ENCODE data around the gene SEMA3D.

Gene SEMA3D

DNA sequence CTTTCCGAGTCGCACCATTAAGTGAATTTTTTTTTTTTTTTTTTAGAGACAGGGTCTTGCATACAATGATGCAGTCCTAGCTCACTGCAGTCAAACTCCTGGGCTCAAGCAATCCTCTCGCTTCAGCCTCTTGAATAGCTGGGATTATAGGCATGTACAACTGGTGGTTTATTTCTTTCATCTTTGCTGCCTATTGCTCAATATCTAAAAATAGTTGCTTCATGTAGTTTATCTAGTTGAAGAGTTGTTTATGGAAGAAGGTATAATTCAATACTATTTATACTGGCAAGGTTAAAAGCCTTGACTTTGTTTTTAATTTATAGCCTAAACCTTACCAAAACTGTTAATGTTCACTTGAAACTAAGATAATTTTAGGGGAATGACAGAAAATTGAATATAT is 66.9 kb downstream of the SEMA3D start:
- DNase-seq: no peak

DNA sequence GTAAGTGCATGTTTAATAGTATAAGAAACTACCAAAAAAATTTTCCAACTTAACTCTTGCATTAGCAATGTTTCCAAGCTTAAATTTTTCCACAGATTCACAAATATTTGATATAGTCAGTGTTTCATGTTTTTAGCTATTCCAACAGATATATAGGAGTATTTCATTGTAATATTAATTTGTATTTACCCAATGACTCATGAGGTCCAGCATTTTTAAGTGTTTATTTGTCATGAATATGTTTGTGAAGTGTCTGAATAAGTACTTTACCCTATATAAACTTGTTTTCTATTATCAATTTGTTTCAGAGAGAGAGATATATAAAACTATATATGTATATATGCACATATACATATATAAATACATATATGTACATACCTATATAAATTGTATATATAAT is 71.0 kb downstream of the SEMA3D start:
- DNase-seq: no peak

GRCh38 chr7:85115006-85115405 is 71.8 kb downstream of the SEMA3D start:
- no peak for DNase-seq

GRCh38 chr7:85114342-85114741 is 72.5 kb downstream of the SEMA3D start:
- DNase-seq: no peak

- no peak for DNase-seq
Measured at GRCh38 chr7:85111761-85112160, 75.1 kb downstream of the SEMA3D start.

- DNase-seq: no peak
Measured at GRCh38 chr7:85106719-85107118, 80.1 kb downstream of the SEMA3D start.

- no peak for DNase-seq
Measured at GRCh38 chr7:85104432-85105205, 82.2 kb downstream of the SEMA3D start.

GRCh38 chr7:85103962-85104361 is 82.9 kb downstream of the SEMA3D start:
- DNase-seq: no peak

DNA sequence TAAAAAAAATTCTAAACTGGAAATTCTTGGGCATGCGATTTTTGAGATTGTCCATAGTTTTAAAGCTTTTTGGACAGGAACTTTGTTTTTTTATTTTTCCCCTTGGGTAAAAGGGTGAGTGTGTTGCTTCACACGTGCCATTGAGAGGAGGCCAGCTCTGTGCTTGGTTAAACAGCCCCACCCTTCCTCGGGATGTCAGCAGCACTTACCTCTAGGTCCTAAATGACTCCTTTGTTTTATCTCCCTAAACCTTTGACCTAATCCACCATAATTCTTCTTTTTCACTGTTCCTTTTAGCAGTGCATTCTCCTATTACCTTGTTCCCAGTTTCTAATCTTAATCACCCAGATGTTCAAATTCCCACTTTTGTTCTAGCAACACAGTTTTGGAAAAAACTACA is 83.5 kb downstream of the SEMA3D start:
- no peak for DNase-seq

DNA sequence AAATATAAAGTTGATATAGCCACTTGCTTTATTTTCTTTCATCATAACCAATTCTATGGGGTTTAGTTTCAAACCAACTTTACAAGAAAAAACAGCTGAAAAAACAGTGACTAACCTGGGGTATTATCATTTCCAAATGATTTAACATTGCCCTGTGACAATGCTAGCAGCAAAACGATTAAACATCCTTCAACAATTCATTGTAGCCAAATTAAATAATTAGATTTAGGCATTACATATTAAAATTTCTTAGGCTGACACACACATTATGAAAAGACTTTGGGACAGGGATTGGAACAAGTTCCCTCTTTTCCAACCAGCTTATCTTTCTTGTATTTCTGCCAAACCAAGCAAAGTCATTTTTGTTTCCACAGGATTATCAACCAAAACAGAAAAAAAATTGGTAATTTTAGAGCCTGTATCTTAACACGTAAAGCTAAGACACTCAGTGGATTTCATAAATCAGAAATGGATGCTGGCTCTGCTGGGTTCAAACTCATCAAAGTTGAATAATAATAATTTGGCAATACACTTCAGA is 84.0 kb downstream of the SEMA3D start:
- DNase-seq: no peak

DNA sequence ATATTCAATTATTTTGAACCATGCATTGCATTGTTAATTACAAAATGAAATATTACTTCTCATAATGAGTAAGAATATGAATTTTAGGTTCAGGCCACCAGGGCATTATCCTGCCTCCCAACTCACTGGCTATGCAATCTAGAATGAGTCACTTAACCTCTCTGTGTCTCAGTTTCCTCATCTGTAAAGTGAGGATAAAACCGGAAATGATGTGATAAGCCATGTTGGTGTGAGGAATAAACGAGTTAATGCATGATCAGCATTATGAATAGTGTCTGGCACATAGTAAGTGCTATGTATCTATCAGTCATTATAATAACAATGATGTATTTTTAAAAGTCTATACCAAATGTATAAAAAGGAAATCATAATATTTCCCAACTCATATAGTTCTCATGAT is 85.5 kb downstream of the SEMA3D start:
- DNase-seq: no peak

DNA sequence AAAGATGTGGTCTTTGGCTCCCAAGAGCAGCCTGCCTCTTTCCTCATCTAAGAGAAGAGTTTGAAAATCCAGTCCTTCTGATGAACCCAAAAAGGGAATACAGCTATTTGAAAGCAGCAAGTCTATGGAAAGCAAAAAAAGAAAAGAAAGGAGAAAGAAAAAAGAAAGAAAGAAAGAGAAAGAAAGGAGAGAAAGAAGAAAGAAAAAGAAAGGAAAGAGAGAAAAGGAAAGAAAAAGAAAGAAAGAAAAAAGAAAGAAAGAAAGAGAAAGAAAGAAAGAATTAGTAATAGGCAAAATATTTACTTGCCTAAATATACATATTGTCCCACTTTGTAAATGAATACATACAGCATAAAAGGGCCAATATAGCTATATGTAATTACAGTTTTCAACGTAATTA is 89.0 kb downstream of the SEMA3D start:
- no peak for DNase-seq

GRCh38 chr7:85095806-85096205 is 91.0 kb downstream of the SEMA3D start:
- DNase-seq: no peak

- no peak for DNase-seq
Measured at GRCh38 chr7:85095366-85095765, 91.5 kb downstream of the SEMA3D start.

DNA sequence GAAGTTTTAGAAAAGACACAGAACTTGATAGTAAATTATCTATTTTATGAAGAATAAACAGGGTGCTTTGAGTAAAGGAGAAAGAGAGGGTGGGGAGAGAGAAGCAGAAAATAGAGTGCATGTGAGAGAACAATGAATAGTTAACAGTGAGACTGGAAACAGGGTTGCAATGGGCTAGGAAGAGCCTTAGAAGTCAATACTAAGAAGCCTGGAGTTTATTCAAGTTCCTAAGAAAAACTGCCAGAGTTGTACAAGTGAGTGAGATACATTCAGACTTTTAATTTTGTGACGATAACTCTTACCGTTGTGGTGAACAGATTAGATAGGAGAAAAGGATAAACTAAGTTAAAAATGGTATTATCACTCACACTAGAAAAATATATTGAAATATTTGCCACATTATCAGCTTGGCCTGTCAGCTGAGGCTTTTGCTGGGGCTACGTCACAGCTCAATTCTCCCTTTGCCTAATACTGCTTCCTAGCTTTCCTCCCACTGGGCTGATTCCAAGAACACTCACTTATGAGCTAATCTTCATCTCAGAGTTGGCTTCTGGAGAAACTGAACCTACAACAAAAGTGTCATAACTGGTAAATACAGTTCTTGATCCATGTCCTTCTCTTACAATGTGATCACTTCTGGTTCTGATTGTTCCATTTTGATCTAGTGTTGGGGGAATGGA is 92.7 kb downstream of the SEMA3D start:
- DNase-seq: no peak

GRCh38 chr7:85091565-85091928 is 95.3 kb downstream of the SEMA3D start:
- no peak for DNase-seq

GRCh38 chr7:85090919-85091564 is 95.8 kb downstream of the SEMA3D start:
- no peak for DNase-seq

DNA sequence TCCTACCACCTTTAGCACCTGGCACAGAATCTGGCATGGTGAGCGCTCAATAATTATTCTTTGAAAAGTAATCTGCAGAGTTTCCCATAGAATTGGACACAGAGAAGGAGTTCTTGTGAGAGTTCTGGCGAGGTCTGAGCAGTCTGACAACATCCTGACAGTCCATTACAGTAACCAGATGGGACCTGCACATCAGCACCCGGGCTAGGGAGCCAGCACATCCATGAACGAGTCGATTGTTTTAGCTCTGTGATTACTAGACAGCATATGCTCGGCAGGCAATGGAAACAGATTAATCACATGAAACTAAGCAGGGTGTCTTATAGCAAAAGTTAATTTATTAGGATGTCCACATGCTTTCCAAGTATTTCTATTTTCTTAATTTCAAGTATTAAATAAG is 96.7 kb downstream of the SEMA3D start:
- DNase-seq: no peak

DNA sequence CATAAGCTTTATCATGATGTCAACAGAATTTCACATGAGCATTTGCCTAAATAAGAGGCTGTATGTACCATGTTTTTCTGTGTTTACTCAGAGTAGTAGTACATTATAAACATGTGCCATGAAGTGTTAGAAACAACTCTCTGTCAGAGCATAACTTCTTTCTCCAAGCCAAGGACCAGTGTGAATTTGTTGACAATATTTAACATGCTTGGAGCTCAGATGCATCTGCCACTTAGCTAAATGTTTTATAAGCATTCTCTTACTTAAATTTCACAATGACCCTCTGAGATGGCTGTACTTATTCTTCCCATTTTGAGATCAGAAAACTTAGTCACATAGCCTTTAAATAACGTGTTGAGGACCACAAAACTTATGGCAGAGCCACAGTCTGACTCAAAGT is 105.0 kb downstream of the SEMA3D start:
- no peak for DNase-seq

DNA sequence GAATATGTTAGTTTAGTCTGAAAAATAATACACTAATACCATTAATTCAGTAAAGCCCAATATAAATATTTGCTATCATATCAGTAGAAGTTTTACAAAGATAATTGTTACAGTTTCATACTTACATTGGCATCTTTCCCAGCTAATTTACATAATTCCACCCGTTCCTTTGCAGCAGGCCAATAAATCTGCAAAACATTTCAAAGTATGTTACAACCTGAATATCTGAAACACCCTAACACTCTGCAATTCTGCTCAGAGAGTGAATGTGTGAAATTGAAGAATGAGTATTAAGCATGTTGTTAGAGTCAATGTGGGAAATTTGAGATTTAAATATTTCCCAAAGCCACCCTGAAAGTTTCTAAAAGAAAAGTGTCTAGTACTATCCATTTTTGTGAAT is 105.5 kb downstream of the SEMA3D start:
- DNase-seq: no peak

DNA sequence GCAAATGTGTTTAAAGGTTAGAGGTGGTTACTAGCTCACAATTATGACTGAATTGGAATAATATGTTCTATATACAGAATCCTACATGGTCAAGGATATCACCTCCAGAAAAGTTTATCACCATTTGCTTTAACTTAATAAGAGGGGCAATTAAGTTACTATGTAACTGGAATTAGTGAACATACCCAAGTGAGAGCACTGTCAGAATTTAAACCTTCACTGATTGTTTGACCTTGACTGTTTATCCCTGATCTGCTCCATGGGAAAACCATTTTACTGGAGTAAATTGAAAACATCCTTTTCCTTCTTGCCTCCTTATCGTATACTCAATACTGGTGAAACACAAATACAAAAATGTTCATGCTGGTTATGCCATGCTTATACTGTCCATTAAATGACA is 107.4 kb downstream of the SEMA3D start:
- no peak for DNase-seq

GRCh38 chr7:85078181-85078580 is 108.7 kb downstream of the SEMA3D start:
- no peak for DNase-seq

DNA sequence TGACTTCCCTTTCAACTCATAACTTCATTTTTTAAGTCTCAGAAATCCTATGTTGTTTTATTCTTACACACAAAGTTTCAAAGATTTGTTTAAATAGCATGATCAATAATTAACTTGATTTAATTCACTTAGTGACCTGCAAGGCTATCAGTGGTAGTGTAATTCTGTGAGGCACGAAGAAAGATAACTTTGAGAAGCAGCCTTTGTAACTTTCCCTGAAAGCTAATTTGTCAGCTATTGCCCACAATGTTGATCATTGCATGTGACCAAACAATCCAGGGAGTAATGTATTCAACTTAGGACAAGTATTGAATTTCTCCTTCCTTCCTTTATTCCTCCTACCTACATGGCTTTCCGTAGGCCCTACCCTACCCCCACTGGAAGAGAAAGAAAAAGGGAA is 111.0 kb downstream of the SEMA3D start:
- no peak for DNase-seq

DNA sequence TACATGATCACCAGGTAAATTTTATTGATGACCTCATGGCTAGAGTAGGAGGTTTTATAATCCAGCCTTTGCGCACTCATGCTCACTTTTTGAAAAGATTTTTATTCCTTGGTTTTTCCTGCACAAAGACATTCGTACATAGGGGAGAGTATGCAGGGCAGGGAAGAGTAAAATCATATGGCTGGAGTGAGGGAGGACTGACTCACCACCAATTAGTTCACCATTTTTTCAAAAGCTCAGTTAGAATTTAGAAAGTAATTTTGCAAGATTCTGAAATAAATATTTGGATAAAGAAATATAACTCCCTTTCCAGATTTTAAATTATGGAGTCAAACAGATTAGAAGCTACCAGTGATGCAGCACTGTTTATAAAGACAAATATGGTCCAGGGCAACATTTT is 111.9 kb downstream of the SEMA3D start:
- DNase-seq: no peak

Measured in effector CD4-positive, alpha-beta T cell (primary cell).